Ishikawa (cell line): Measurements from ENCODE around the gene HLA-F.

Experiments
- CEBPB ChIP-seq: IDR thresholded peaks from 2 replicates; pipeline ENCODE4 v1.6.1; 2012
- CREB1 ChIP-seq: IDR thresholded peaks from 2 replicates; pipeline ENCODE4 v1.6.1; 2012; ENCODE audit warnings: low read depth
- EGR1 ChIP-seq: IDR thresholded peaks from 2 replicates; pipeline ENCODE4 v1.6.1; 2012
- EP300 ChIP-seq: IDR thresholded peaks from 2 replicates; pipeline ENCODE4 v1.6.1; 2012; ENCODE audit warnings: borderline replicate concordance
- FOXM1 ChIP-seq: IDR thresholded peaks from 2 replicates; pipeline ENCODE4 v1.6.1; 2012; ENCODE audit warnings: low read depth, borderline replicate concordance
- MAX ChIP-seq: IDR thresholded peaks from 2 replicates; pipeline ENCODE4 v1.6.1; 2012
- NFIC ChIP-seq: IDR thresholded peaks from 2 replicates; pipeline ENCODE4 v1.6.1; 2012
- RAD21 ChIP-seq: IDR thresholded peaks from 2 replicates; pipeline ENCODE4 v1.6.1; 2012; ENCODE audit warnings: low read depth
- REST ChIP-seq: IDR thresholded peaks from 2 replicates; pipeline ENCODE4 v1.6.1; 2012; ENCODE audit warnings: low read depth, mild to moderate bottlenecking
- TAF1 ChIP-seq: IDR thresholded peaks from 2 replicates; pipeline ENCODE4 v1.6.1; 2012; ENCODE audit warnings: low read depth, mild to moderate bottlenecking
- TCF12 ChIP-seq: IDR thresholded peaks from 2 replicates; pipeline ENCODE4 v1.6.1; 2012; ENCODE audit warnings: low read depth
- TEAD4 ChIP-seq: IDR thresholded peaks from 2 replicates; pipeline ENCODE4 v1.6.1; 2012
- YY1 ChIP-seq: IDR thresholded peaks from 2 replicates; pipeline ENCODE4 v1.6.1; 2012; ENCODE audit warnings: low read depth
- ZBTB7A ChIP-seq: IDR thresholded peaks from 2 replicates; pipeline ENCODE4 v1.6.1; 2012; ENCODE audit warnings: low read depth
- TF ChIP-seq, protein P1 (sequence below): IDR thresholded peaks from 2 replicates; pipeline ENCODE4 v1.6.1; 2012

HLA-F gene

GRCh38 chr6:29728875-29729270, 5.6 kb downstream of the HLA-F start:
- TF ChIP-seq TCF12 (no peak), REST (no peak), YY1 (no peak), FOXM1 (no peak), CREB1 (no peak), ZBTB7A (no peak), TAF1 (no peak), EGR1 (no peak), EP300 (no peak), MAX (no peak), CEBPB (no peak), TEAD4 (no peak), NFIC (no peak), RAD21 (no peak)
- TF ChIP-seq, protein P1, sequence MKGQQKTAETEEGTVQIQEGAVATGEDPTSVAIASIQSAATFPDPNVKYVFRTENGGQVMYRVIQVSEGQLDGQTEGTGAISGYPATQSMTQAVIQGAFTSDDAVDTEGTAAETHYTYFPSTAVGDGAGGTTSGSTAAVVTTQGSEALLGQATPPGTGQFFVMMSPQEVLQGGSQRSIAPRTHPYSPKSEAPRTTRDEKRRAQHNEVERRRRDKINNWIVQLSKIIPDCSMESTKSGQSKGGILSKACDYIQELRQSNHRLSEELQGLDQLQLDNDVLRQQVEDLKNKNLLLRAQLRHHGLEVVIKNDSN: no peak

- TF ChIP-seq TEAD4 (no peak), EGR1 (no peak), YY1 (no peak), CEBPB (no peak), RAD21 (no peak), EP300 (no peak), REST (no peak), NFIC (no peak)
Measured at GRCh38 chr6:29729774-29730328, 6.6 kb downstream of the HLA-F start.

GRCh38 chr6:29730575-29731126, 7.4 kb downstream of the HLA-F start:
- no peak for TF ChIP-seq EGR1
- no peak for TF ChIP-seq EP300
- TF ChIP-seq ZBTB7A: no peak
- no peak for TF ChIP-seq YY1
- TF ChIP-seq, protein P1: no peak
- no peak for TF ChIP-seq RAD21
- no peak for TF ChIP-seq CEBPB
- TF ChIP-seq NFIC: no peak
- TF ChIP-seq TCF12: no peak
- no peak for TF ChIP-seq TAF1

- TF ChIP-seq REST: no peak
- TF ChIP-seq MAX: no peak
- TF ChIP-seq, protein P1: no peak
- TF ChIP-seq FOXM1: no peak
- TF ChIP-seq RAD21: no peak
- TF ChIP-seq TAF1: no peak
- TF ChIP-seq YY1: no peak
- no peak for TF ChIP-seq ZBTB7A
- TF ChIP-seq EGR1: no peak
- no peak for TF ChIP-seq TEAD4
Measured at GRCh38 chr6:29731281-29731680, 8.0 kb downstream of the HLA-F start.
